Calu3 (cell line): ENCODE measurements around the gene CILP2. TPM values are rescaled to one million over a fixed set of nuclear protein-coding genes. Genes with fewer than 3 reads are reported as not detected.

Experiments used
- BruUV-seq: library from RNA; stranded (reverse); fragments of 400-500 nt; replicated peaks from 2 replicates; lab custom pipeline; 2021; lab: Mats Ljungman, UMichigan
- CTCF ChIA-PET: fragments of 300-600 bp; sonication (Branson Sonifier 250); formaldehyde crosslinking; loops from one replicate; lab custom pipeline; 2022; ENCODE audit warnings: antibody characterized with exemption; lab: Charles Lee
- DNase-seq: peaks from one replicate; pipeline ENCODE4 v3.0.0; 2022
- H3K27ac Mint-ChIP-seq: one replicate; pipeline ENCODE4 v1.8.0; 2022; ENCODE audit warnings: mixed read lengths; ENCODE audit not compliant: unreplicated experiment
- H3K27me3 Mint-ChIP-seq: one replicate; pipeline ENCODE4 v1.8.0; 2022; ENCODE audit warnings: mixed read lengths; ENCODE audit not compliant: unreplicated experiment
- H3K36me3 Mint-ChIP-seq: one replicate; pipeline ENCODE4 v1.8.0; 2022; ENCODE audit warnings: mild to moderate bottlenecking, moderate library complexity, mixed read lengths; ENCODE audit not compliant: insufficient read depth, unreplicated experiment
- H3K4me1 Mint-ChIP-seq: one replicate; pipeline ENCODE4 v1.8.0; 2022; ENCODE audit warnings: mild to moderate bottlenecking, low read depth, mixed read lengths; ENCODE audit not compliant: unreplicated experiment
- H3K4me3 Mint-ChIP-seq: one replicate; pipeline ENCODE4 v1.8.0; 2022; ENCODE audit warnings: mild to moderate bottlenecking, low read depth, moderate library complexity, mixed read lengths; ENCODE audit not compliant: unreplicated experiment
- H3K9me3 Mint-ChIP-seq: one replicate; pipeline ENCODE4 v1.8.0; 2022; ENCODE audit warnings: low read depth, mixed read lengths; ENCODE audit not compliant: unreplicated experiment
- CTCF ChIP-seq: fragments of 200-600 bp; IDR thresholded peaks from one replicate; pipeline ENCODE4 v1.8.0; 2022; ENCODE audit warnings: antibody characterized with exemption; ENCODE audit not compliant: unreplicated experiment
- intact Hi-C: fragments of 100-400 bp; cut with micrococcal nuclease; formaldehyde crosslinking; loops from one replicate; pipeline ENCODE4 v1.10.0; 2022; ENCODE audit not compliant: unreplicated experiment
- total RNA-seq: library from RNA; stranded (reverse); gene quantifications from 2 replicates; pipeline ENCODE4 v1.2.3, GENCODE V29; 2022

The CILP2 gene
- total RNA-seq, 1 experiment from 2014 or later: 1.3 TPM

- Mint-ChIP-seq H3K27ac (peak overlapping the region; percentile 13), H3K4me3 (no peak overlapping the region), H3K27me3 (peaks cover 8% of the 10 kb centered on the region), H3K36me3 (peaks cover 31% of the 10 kb centered on the region), H3K4me1 (peaks cover 10% of the 10 kb centered on the region), H3K9me3 (peaks cover 5% of the 10 kb centered on the region)
- CTCF ChIA-PET: no interaction called here
- no peak for TF ChIP-seq CTCF
- no TSS peak for BruUV-seq
- intact Hi-C loops: loop anchor here (10.0 kb wide), 1 partner anchor 421 kb away; no protein-coding TSS in a partner anchor
- no peak for DNase-seq
Observed at GRCh38 chr19:19533841-19534240, 4.2 kb upstream of the CILP2 start.

GRCh38 chr19:19534556-19535265 is 3.4 kb upstream of the CILP2 start:
- peaks cover 10% of the 10 kb centered on the region for H3K4me1 Mint-ChIP-seq
- CTCF ChIA-PET: no interaction called here
- H3K27me3 Mint-ChIP-seq: peaks cover 12% of the 10 kb centered on the region
- H3K36me3 Mint-ChIP-seq: peaks cover 25% of the 10 kb centered on the region
- H3K27ac Mint-ChIP-seq: peak overlapping the region; percentile 13
- no peak for DNase-seq
- TF ChIP-seq CTCF: no peak
- intact Hi-C loops: loop anchor here (10.0 kb wide), 1 partner anchor 420 kb away; no protein-coding TSS in a partner anchor
- peaks cover 5% of the 10 kb centered on the region for H3K9me3 Mint-ChIP-seq
- no peak overlapping the region for H3K4me3 Mint-ChIP-seq
- no TSS peak for BruUV-seq

GRCh38 chr19:19535311-19536191 is 2.5 kb upstream of the CILP2 start:
- TF ChIP-seq CTCF: no peak
- intact Hi-C loops: loop anchor here (10.0 kb wide), 1 partner anchor 419 kb away; no protein-coding TSS in a partner anchor
- peaks cover 10% of the 10 kb centered on the region for H3K4me1 Mint-ChIP-seq
- H3K27ac Mint-ChIP-seq: no peak overlapping the region
- no peak for DNase-seq
- BruUV-seq: no TSS peak
- CTCF ChIA-PET: no interaction called here
- H3K36me3 Mint-ChIP-seq: peaks cover 22% of the 10 kb centered on the region
- peaks cover 5% of the 10 kb centered on the region for H3K9me3 Mint-ChIP-seq
- H3K4me3 Mint-ChIP-seq: no peak overlapping the region
- H3K27me3 Mint-ChIP-seq: peaks cover 12% of the 10 kb centered on the region
